Motor neuron (in vitro differentiated cells): ENCODE data around the gene PDE4B. TPM values are rescaled to one million over a fixed set of nuclear protein-coding genes. Genes with fewer than 3 reads are reported as not detected.
"Not testable (repeated sequence)": the region's sequence is repeated elsewhere in the genome, so short reads cannot be mapped to it uniquely, and the experiment has no call there.

Experiments used
- ATAC-seq, 8 experiments: fragments of 200-7000 bp; cut with Tn5 transposase; replicated peaks in 6 of 8; 2 replicates each; pipeline ENCODE4 v1.8.0; 2021; ENCODE audit warnings: mild to moderate bottlenecking in 8 of 8, moderate library complexity in 8 of 8
- H3K27ac ChIP-seq, 2 donors: fragments of 250-450 bp; sonication (Bioruptor Pico); 2 replicates each; pipeline ENCODE4 v1.9.0; 2021; ENCODE audit warnings: antibody characterized with exemption in 2 of 2, mild to moderate bottlenecking in 2 of 2, moderate library complexity in 1 of 2
- H3K4me1 ChIP-seq, 2 donors: fragments of 250-450 bp; sonication (Bioruptor Pico); replicated peaks in 1 of 2; 2 replicates each; pipeline ENCODE4 v1.6.1; 2021; ENCODE audit warnings: antibody characterized with exemption in 2 of 2, mild to moderate bottlenecking in 2 of 2, moderate library complexity in 1 of 2
- H3K4me3 ChIP-seq, 5 donors: fragments of 250-450 bp; sonication (Bioruptor Pico); 2 replicates each; pipeline ENCODE4 v1.9.0; 2021; ENCODE audit warnings: antibody characterized with exemption in 5 of 5, mild to moderate bottlenecking in 5 of 5, moderate library complexity in 4 of 5
- WGBS, 10 experiments: fragments of 450-650 bp; shearing (Covaris generic); methylation state at CpG; one replicate each; pipeline ENCODE4 v1.0.0; 2022; 5-methylcytosine and 5-hydroxymethylcytosine counted together
- in situ Hi-C, 9 experiments: fragments of 400-800 bp; cut with MboI; loops; one replicate each; pipeline ENCODE4 v1.15.0; 2021; ENCODE audit warnings: low sequenced_read_pairs in 9 of 9, low pct_unique_long_range_greater_than_20kb in 2 of 9; ENCODE audit not compliant: unreplicated experiment in 9 of 9
- total RNA-seq, 8 experiments: library from RNA; unstranded; fragments of 300-600 nt; gene quantifications; 2 replicates each; pipeline versions ENCODE4 v1.2.3 to v1.2.4, GENCODE V29; 2022

Gene PDE4B
- total RNA-seq, 8 experiments from 2014 or later: 13.9 to 63.1 (median 43.3) TPM

GRCh38 chr1:66420906-66421305, 628.2 kb downstream of the PDE4B start:
- ATAC-seq, H3K4me1 ChIP-seq, H3K4me3 ChIP-seq, in situ Hi-C loops, H3K27ac ChIP-seq: not testable (repeated sequence)
- WGBS, 10 experiments: 56 to 100% (median 80%) methylated on average over 1 to 2 of the region's 2 CpGs; no CpG with 5 or more reads in 7 of the 10 experiments

DNA sequence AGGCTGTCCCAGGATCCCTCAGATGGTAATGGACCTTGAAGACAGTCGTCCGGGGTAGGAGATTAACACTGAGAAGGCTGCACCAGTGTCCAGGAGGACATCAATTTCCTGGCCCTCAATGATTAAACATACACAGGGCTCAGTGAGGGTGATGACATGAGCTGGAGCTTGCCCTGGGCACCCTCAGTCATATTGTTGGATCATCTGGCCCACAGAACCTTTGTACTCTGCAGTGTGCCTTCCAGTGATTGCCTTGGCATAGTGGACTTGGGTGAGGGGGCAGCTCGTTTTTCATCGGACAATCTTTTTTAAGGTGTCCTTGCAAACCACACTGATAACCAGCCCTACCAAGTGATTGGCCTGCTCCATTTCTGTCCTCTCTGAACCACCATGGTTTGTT, 630.1 kb downstream of the PDE4B start:
- Histone ChIP-seq H3K4me3 (no peak overlapping the region), H3K4me1 (no peaks in the 10 kb centered on the region), H3K27ac (no peak overlapping the region)
- 50 to 100% (median 85%) methylated on average over 2 to 4 of the region's 4 CpGs; no CpG with 5 or more reads in 4 of the 10 experiments for WGBS, 10 experiments
- ATAC-seq: no peak
- in situ Hi-C loops: no loop called here
